CD14-positive monocyte (primary cell): Measurements from ENCODE around the gene CSNK2A3. TPM values are rescaled to one million over a fixed set of nuclear protein-coding genes. Genes with fewer than 3 reads are reported as not detected.

ENCODE experiments used
- DNase-seq, 3 donors: peaks; one replicate each; pipeline ENCODE4 v3.0.0-alpha.2; 2011 to 2022
- H2AFZ ChIP-seq: 2 replicates; pipeline ENCODE4 v1.6.0; 2012; ENCODE audit warnings: mild to moderate bottlenecking, low read depth, low read length, inconsistent platforms; ENCODE audit not compliant: insufficient read depth, poor library complexity, severe bottlenecking
- H3K27ac ChIP-seq, 2 donors: 1 replicate in 1 of 2; 2 replicates in 1 of 2; pipeline ENCODE4 v1.5.1; 2012 to 2013; ENCODE audit warnings: low read length in 2 of 2, control low read depth in 1 of 2, inconsistent platforms in 1 of 2, low read depth in 1 of 2, mild to moderate bottlenecking in 1 of 2
- H3K27me3 ChIP-seq, 2 donors: one replicate each; pipeline versions ENCODE4 v1.6.0 to v1.6.1; 2011 to 2013; ENCODE audit warnings: low read length in 2 of 2; ENCODE audit not compliant: control insufficient read depth in 2 of 2, insufficient read depth in 2 of 2
- H3K36me3 ChIP-seq, 2 donors: replicated peaks in 1 of 2; 1 replicate in 1 of 2; 2 replicates in 1 of 2; pipeline versions ENCODE4 v1.5.1 to v1.6.1; 2012 to 2013; ENCODE audit warnings: low read length in 2 of 2, control low read depth in 1 of 2, inconsistent platforms in 1 of 2, mild to moderate bottlenecking in 1 of 2; ENCODE audit not compliant: insufficient read depth in 2 of 2, control insufficient read depth in 1 of 2
- H3K4me1 ChIP-seq, 2 donors: 1 replicate in 1 of 2; 2 replicates in 1 of 2; pipeline versions ENCODE4 v1.5.1 to v1.6.1; 2012 to 2013; ENCODE audit warnings: low read length in 2 of 2, control low read depth in 1 of 2, inconsistent platforms in 1 of 2, mild to moderate bottlenecking in 1 of 2, moderate library complexity in 1 of 2; ENCODE audit not compliant: insufficient read depth in 2 of 2, control insufficient read depth in 1 of 2
- H3K4me2 ChIP-seq: replicated peaks from 2 replicates; pipeline ENCODE3; 2012; ENCODE audit warnings: low read length, moderate library complexity, mild to moderate bottlenecking; ENCODE audit not compliant: poor library complexity, severe bottlenecking; ENCODE audit errors: extremely low read depth
- H3K4me3 ChIP-seq, 3 experiments: fragments of 200-600 bp in 1 of 3; sonication (generic) in 1 of 3; replicated peaks in 1 of 3; 1 replicate in 2 of 3; 2 replicates in 1 of 3; pipeline ENCODE4 v1.5.1; 2011 to 2013; ENCODE audit warnings: low read length in 3 of 3, mild to moderate bottlenecking in 3 of 3, control low read depth in 2 of 3, low read depth in 2 of 3, inconsistent platforms in 1 of 3, moderate library complexity in 1 of 3
- H3K79me2 ChIP-seq: 2 replicates; pipeline ENCODE4 v1.6.0; 2012; ENCODE audit warnings: mild to moderate bottlenecking, control low read depth, inconsistent platforms, low read length, moderate library complexity; ENCODE audit not compliant: insufficient read depth
- H3K9ac ChIP-seq: 2 replicates; pipeline ENCODE4 v1.6.0; 2017; ENCODE audit warnings: low read length, mild to moderate bottlenecking; ENCODE audit not compliant: insufficient read depth, poor library complexity, severe bottlenecking
- H3K9me3 ChIP-seq, 2 donors: replicated peaks in 1 of 2; 1 replicate in 1 of 2; 2 replicates in 1 of 2; pipeline versions ENCODE4 v1.5.1 to v1.6.1; 2012 to 2013; ENCODE audit warnings: low read length in 2 of 2, control low read depth in 1 of 2; ENCODE audit not compliant: control insufficient read depth in 1 of 2, insufficient read depth in 1 of 2
- H4K20me1 ChIP-seq: 2 replicates; pipeline ENCODE4 v1.6.0; 2012; ENCODE audit warnings: mild to moderate bottlenecking, low read length, control low read depth, moderate library complexity; ENCODE audit not compliant: insufficient read depth
- H3K27ac Mint-ChIP-seq, 7 donors: one replicate each; pipeline ENCODE4 v1.8.0; 2020; ENCODE audit warnings: mild to moderate bottlenecking in 7 of 7, mixed read lengths in 7 of 7, moderate library complexity in 6 of 7, inconsistent platforms in 2 of 7
- H3K27me3 Mint-ChIP-seq, 3 donors: one replicate each; pipeline ENCODE4 v1.8.0; 2021 to 2022; ENCODE audit warnings: low read depth in 3 of 3, mild to moderate bottlenecking in 3 of 3, mixed read lengths in 3 of 3, moderate library complexity in 3 of 3, inconsistent platforms in 1 of 3
- H3K36me3 Mint-ChIP-seq, 2 donors: one replicate each; pipeline ENCODE4 v1.8.0; 2020; ENCODE audit warnings: mixed read lengths in 2 of 2, inconsistent platforms in 1 of 2, mild to moderate bottlenecking in 1 of 2
- H3K4me1 Mint-ChIP-seq: one replicate; pipeline ENCODE4 v1.8.0; 2020; ENCODE audit warnings: mild to moderate bottlenecking, mixed read lengths
- H3K4me3 Mint-ChIP-seq, 2 donors: one replicate each; pipeline ENCODE4 v1.8.0; 2020; ENCODE audit warnings: mild to moderate bottlenecking in 2 of 2, mixed read lengths in 2 of 2, moderate library complexity in 1 of 2
- H3K9me3 Mint-ChIP-seq, 7 donors: one replicate each; pipeline ENCODE4 v1.8.0; 2020 to 2022; ENCODE audit warnings: mixed read lengths in 7 of 7, mild to moderate bottlenecking in 6 of 7, moderate library complexity in 6 of 7, inconsistent platforms in 2 of 7
- WGBS: methylation state at CpG from one replicate; pipeline ENCODE4 v1.1.5; 2013; ENCODE audit warnings: missing lambda C conversion rate; ENCODE audit not compliant: insufficient coverage; 5-methylcytosine and 5-hydroxymethylcytosine counted together
- intact Hi-C, 2 donors: fragments of 100-400 bp; cut with micrococcal nuclease; formaldehyde crosslinking; loops; one replicate each; pipeline versions ENCODE4 v1.15.0 to v1.15.1; 2023
- polyA plus RNA-seq, 3 donors: library from polyadenylated mRNA; depleted of rRNA in 1 of 3; unstranded in 2 of 3; stranded (reverse) in 1 of 3; fragments of 300-500 nt in 2 of 3; fragments of >200 nt in 1 of 3; fragmentation: Illumina TruSeq in 2 of 3; gene quantifications; 1 replicate in 2 of 3; 2 replicates in 1 of 3; pipeline ENCODE4 v1.2.3, GENCODE V29; 2012 to 2021
- TF ChIP-seq, protein P1 (sequence below): fragments of 200-600 bp; IDR thresholded peaks from one replicate; pipeline ENCODE4 v1.8.0; 2022; ENCODE audit warnings: antibody characterized with exemption, mild to moderate bottlenecking

The CSNK2A3 gene
- polyA plus RNA-seq, 3 donors: 0.28 to 0.86 (median 0.75) TPM

DNA sequence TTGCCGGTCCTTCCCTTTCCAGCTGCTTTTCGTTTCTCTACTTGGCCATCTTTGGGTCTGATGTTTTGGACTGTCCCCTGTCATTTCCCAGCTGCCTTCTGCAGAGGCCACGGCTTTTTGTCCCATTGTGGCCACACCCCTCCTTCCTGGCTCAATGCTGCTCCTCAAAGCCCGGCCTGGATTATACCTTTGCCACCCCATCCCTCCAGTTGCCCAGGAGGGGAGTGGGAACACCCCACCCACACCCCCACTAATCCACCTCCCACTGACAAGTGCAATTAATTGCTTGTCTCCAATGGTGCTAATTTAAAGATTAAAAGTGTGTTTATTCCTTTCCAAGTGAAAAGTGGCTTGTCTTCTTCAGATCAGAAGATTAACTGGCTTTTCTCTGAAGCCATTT is 34.2 kb upstream of the CSNK2A3 start:
- Histone ChIP-seq H3K79me2 (no peaks in the 10 kb centered on the region), H3K36me3 (no peaks in the 10 kb centered on the region), H3K9ac (no peak overlapping the region), H4K20me1 (no peaks in the 10 kb centered on the region), H3K4me1 (no peaks in the 10 kb centered on the region), H3K4me3 (no peak overlapping the region), H2AFZ (no peak overlapping the region), H3K9me3 (no peaks in the 10 kb centered on the region), H3K27ac (no peak overlapping the region), H3K4me2 (no peak overlapping the region), H3K27me3 (no peaks in the 10 kb centered on the region)
- peaks cover 5 to 17% (median 13%) of the 10 kb centered on the region in 3 donors for H3K27me3 Mint-ChIP-seq
- peak overlapping the region in 1 of 7 donors; percentile 51 for H3K27ac Mint-ChIP-seq
- peaks cover 0 to 7% (median 0%) of the 10 kb centered on the region in 7 donors for H3K9me3 Mint-ChIP-seq
- H3K36me3 Mint-ChIP-seq: no peaks in the 10 kb centered on the region
- 75% methylated on average over 4 of the region's 4 CpGs for WGBS
- H3K4me3 Mint-ChIP-seq: no peak overlapping the region
- no peaks in the 10 kb centered on the region for H3K4me1 Mint-ChIP-seq
- TF ChIP-seq, protein P1, sequence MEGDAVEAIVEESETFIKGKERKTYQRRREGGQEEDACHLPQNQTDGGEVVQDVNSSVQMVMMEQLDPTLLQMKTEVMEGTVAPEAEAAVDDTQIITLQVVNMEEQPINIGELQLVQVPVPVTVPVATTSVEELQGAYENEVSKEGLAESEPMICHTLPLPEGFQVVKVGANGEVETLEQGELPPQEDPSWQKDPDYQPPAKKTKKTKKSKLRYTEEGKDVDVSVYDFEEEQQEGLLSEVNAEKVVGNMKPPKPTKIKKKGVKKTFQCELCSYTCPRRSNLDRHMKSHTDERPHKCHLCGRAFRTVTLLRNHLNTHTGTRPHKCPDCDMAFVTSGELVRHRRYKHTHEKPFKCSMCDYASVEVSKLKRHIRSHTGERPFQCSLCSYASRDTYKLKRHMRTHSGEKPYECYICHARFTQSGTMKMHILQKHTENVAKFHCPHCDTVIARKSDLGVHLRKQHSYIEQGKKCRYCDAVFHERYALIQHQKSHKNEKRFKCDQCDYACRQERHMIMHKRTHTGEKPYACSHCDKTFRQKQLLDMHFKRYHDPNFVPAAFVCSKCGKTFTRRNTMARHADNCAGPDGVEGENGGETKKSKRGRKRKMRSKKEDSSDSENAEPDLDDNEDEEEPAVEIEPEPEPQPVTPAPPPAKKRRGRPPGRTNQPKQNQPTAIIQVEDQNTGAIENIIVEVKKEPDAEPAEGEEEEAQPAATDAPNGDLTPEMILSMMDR: no peak
- intact Hi-C loops: no loop called here
- no peak for DNase-seq

DNA sequence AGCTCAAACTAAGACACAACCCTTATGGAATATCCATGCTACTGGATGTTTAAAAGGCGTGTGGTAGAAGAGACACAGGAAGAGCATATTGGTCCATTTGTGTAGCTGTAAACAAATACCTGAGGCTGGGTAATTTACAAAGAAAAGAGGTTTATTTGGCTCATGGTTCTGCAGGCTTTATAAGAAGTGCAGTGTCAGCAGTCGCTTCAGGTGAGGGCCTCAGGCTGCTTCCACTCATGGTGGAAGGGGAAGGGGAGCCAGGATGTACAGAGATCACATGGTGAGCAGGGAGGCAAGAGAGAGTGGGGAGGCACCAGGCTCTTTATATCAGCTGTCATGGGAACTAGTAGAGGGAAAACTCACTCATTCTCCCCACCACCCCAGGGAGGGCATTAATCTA is 31.8 kb upstream of the CSNK2A3 start:
- Histone ChIP-seq H3K4me1 (no peaks in the 10 kb centered on the region), H3K27me3 (no peaks in the 10 kb centered on the region), H3K9me3 (no peaks in the 10 kb centered on the region), H4K20me1 (no peaks in the 10 kb centered on the region), H3K4me3 (no peak overlapping the region), H3K36me3 (no peaks in the 10 kb centered on the region), H3K9ac (no peak overlapping the region), H3K79me2 (no peaks in the 10 kb centered on the region), H2AFZ (no peak overlapping the region), H3K4me2 (no peak overlapping the region), H3K27ac (no peak overlapping the region)
- peak overlapping the region in 1 of 7 donors; percentile 44 for H3K27ac Mint-ChIP-seq
- H3K36me3 Mint-ChIP-seq: no peaks in the 10 kb centered on the region
- intact Hi-C loops: no loop called here
- 88% methylated on average over 2 of the region's 2 CpGs for WGBS
- peaks cover 0 to 7% (median 0%) of the 10 kb centered on the region in 7 donors for H3K9me3 Mint-ChIP-seq
- no peak overlapping the region for H3K4me3 Mint-ChIP-seq
- no peaks in the 10 kb centered on the region for H3K4me1 Mint-ChIP-seq
- H3K27me3 Mint-ChIP-seq: peaks cover 8 to 16% (median 10%) of the 10 kb centered on the region in 3 donors
- no peak for DNase-seq
- TF ChIP-seq, protein P1: no peak
